OCI-LY7 (cell line): ENCODE data around the gene NTM. TPM values are rescaled to one million over a fixed set of nuclear protein-coding genes. Genes with fewer than 3 reads are reported as not detected.

Experiments used
- BruUV-seq: library from RNA; stranded (reverse); fragments of 400-500 nt; replicated peaks from 2 replicates; lab custom pipeline; 2021; lab: Mats Ljungman, UMichigan
- CTCF ChIA-PET: fragments of 300-600 bp; sonication (Branson Sonifier 250); formaldehyde crosslinking; loops from one replicate; lab custom pipeline; 2022; ENCODE audit warnings: antibody characterized with exemption; ENCODE audit not compliant: unreplicated experiment; lab: Charles Lee
- POLR2A ChIA-PET: fragments of 300-600 bp; sonication (Branson Sonifier 250); formaldehyde crosslinking; loops from one replicate; lab custom pipeline; 2022; ENCODE audit warnings: antibody characterized with exemption; lab: Charles Lee
- DNase-seq: peaks from one replicate; pipeline ENCODE4 v3.0.0-alpha.2; 2015; ENCODE audit warnings: low spot score
- H2AFZ ChIP-seq: fragments of 200-600 bp; sonication (generic), shearing (Covaris generic); 2 replicates; pipeline ENCODE4 v1.6.1; 2014; ENCODE audit warnings: mild to moderate bottlenecking, antibody characterized with exemption, low read length, moderate library complexity
- H3K27ac ChIP-seq: fragments of 200-600 bp; sonication (generic); 2 replicates; pipeline ENCODE4 v1.5.1; 2014; ENCODE audit warnings: mixed run types, low read depth, mild to moderate bottlenecking, moderate library complexity, low read length, inconsistent platforms; ENCODE audit not compliant: poor library complexity, severe bottlenecking
- H3K36me3 ChIP-seq: fragments of 200-600 bp; sonication (generic); 2 replicates; pipeline ENCODE4 v1.6.1; 2014; ENCODE audit warnings: mild to moderate bottlenecking, antibody characterized with exemption, low read length, moderate library complexity, mixed read lengths; ENCODE audit not compliant: insufficient read depth
- H3K4me1 ChIP-seq: fragments of 200-600 bp; sonication (generic); 2 replicates; pipeline ENCODE4 v1.5.1; 2014; ENCODE audit warnings: mild to moderate bottlenecking, low read length; ENCODE audit not compliant: insufficient read depth, poor library complexity, severe bottlenecking
- H3K4me2 ChIP-seq: fragments of 200-600 bp; sonication (generic); 2 replicates; pipeline ENCODE4 v1.6.1; 2014; ENCODE audit warnings: mild to moderate bottlenecking, low read length
- H3K4me3 ChIP-seq: fragments of 200-600 bp; sonication (generic); 2 replicates; pipeline ENCODE4 v1.5.1; 2014; ENCODE audit warnings: mild to moderate bottlenecking, low read depth, low read length; ENCODE audit not compliant: poor library complexity, severe bottlenecking
- H3K79me2 ChIP-seq: fragments of 200-600 bp; sonication (generic); 2 replicates; pipeline ENCODE4 v1.6.1; 2016; ENCODE audit warnings: low read depth, mild to moderate bottlenecking, low read length, moderate library complexity, mixed read lengths; ENCODE audit not compliant: insufficient read depth
- H3K9me2 ChIP-seq: fragments of 200-600 bp; sonication (generic); 2 replicates; pipeline ENCODE4 v1.6.1; 2016; ENCODE audit warnings: mild to moderate bottlenecking, low read length, mixed read lengths; ENCODE audit not compliant: insufficient read depth
- H3K9me3 ChIP-seq: fragments of 200-600 bp; sonication (generic); 2 replicates; pipeline ENCODE4 v1.6.1; 2014; ENCODE audit warnings: mild to moderate bottlenecking, mixed run types, low read length, mixed read lengths
- H4K20me1 ChIP-seq: fragments of 200-600 bp; sonication (generic); 2 replicates; pipeline ENCODE4 v1.6.1; 2014; ENCODE audit warnings: mild to moderate bottlenecking, antibody characterized with exemption, low read length, moderate library complexity, mixed read lengths; ENCODE audit not compliant: insufficient read depth
- CTCF ChIP-seq: fragments of 200-600 bp; sonication (generic); conservative IDR thresholded peaks from 2 replicates; pipeline ENCODE4 v1.5.1; 2014; ENCODE audit warnings: mild to moderate bottlenecking, antibody characterized with exemption, low read length, moderate library complexity, mixed read lengths
- EZH2phosphoT487 ChIP-seq: fragments of 200-600 bp; sonication (generic); IDR thresholded peaks from 2 replicates; pipeline ENCODE4 v1.6.1; 2018; ENCODE audit warnings: low read depth, borderline replicate concordance, mild to moderate bottlenecking, mixed run types, antibody characterized with exemption, low read length, moderate library complexity, mixed read lengths
- intact Hi-C: fragments of 100-400 bp; cut with micrococcal nuclease; formaldehyde crosslinking; loops from one replicate; pipeline ENCODE4 v1.10.0; 2022; ENCODE audit not compliant: unreplicated experiment
- total RNA-seq, 2 experiments: library from RNA; depleted of rRNA in 1 of 2; stranded (reverse); fragments of >200 nt in 1 of 2; shearing (Covaris generic) in 1 of 2; gene quantifications; 2 replicates each; pipeline ENCODE4 v1.2.3, GENCODE V29; 2014 to 2022

Gene NTM
- total RNA-seq, 2 experiments from 2014 or later = not detected

GRCh38 chr11:132111838-132112237 is 741.4 kb downstream of the NTM start:
- CTCF ChIA-PET = no interaction called here
- no peak overlapping the region for H2AFZ ChIP-seq

GRCh38 chr11:132112846-132113245 is 742.4 kb downstream of the NTM start:
- no peak overlapping the region for H3K4me2 ChIP-seq
- H4K20me1 ChIP-seq = no peaks in the 10 kb centered on the region
- no peaks in the 10 kb centered on the region for H3K9me3 ChIP-seq
- H3K36me3 ChIP-seq = no peaks in the 10 kb centered on the region
- H3K79me2 ChIP-seq = no peaks in the 10 kb centered on the region
- H3K4me1 ChIP-seq = no peaks in the 10 kb centered on the region
- H3K27ac ChIP-seq = no peak overlapping the region
- intact Hi-C loops = no loop called here
- CTCF ChIA-PET = no interaction called here
- H3K9me2 ChIP-seq = no peaks in the 10 kb centered on the region
- no peak overlapping the region for H3K4me3 ChIP-seq
- DNase-seq = no peak
- no peak overlapping the region for H2AFZ ChIP-seq
- POLR2A ChIA-PET = interaction anchor here (0.6 kb wide), 1 partner anchor 1395 kb away, joined by 3 read pairs; no protein-coding TSS in a partner anchor
- TF ChIP-seq CTCF = no peak
- no peak for TF ChIP-seq EZH2phosphoT487
- no TSS peak for BruUV-seq

More at GRCh38 chr11:132111838-132112237, 741.4 kb downstream of the NTM start:
- H3K4me2 ChIP-seq = no peak overlapping the region
- TF ChIP-seq EZH2phosphoT487 = no peak
- no peak for TF ChIP-seq CTCF
- H4K20me1 ChIP-seq = no peaks in the 10 kb centered on the region
- BruUV-seq = no TSS peak
- no peaks in the 10 kb centered on the region for H3K36me3 ChIP-seq
- intact Hi-C loops = no loop called here
- H3K4me1 ChIP-seq = no peaks in the 10 kb centered on the region
- H3K4me3 ChIP-seq = no peak overlapping the region
- no peak overlapping the region for H3K27ac ChIP-seq
- H3K9me2 ChIP-seq = no peaks in the 10 kb centered on the region
- no peak for DNase-seq
- no peaks in the 10 kb centered on the region for H3K9me3 ChIP-seq
- POLR2A ChIA-PET = no interaction called here
- H3K79me2 ChIP-seq = no peaks in the 10 kb centered on the region

- no peaks in the 10 kb centered on the region for H3K4me1 ChIP-seq
- ChIA-PET POLR2A (no interaction called here), CTCF (no interaction called here)
- H3K4me3 ChIP-seq = no peak overlapping the region
- no peaks in the 10 kb centered on the region for H3K36me3 ChIP-seq
- no peaks in the 10 kb centered on the region for H3K9me3 ChIP-seq
- no peak for DNase-seq
- no peak overlapping the region for H3K4me2 ChIP-seq
- no peak overlapping the region for H2AFZ ChIP-seq
- H3K79me2 ChIP-seq = no peaks in the 10 kb centered on the region
- intact Hi-C loops = no loop called here
- TF ChIP-seq EZH2phosphoT487 = no peak
- peak; percentile 49; the same call in 1 of the 2 replicates for TF ChIP-seq CTCF
- H4K20me1 ChIP-seq = no peaks in the 10 kb centered on the region
- H3K9me2 ChIP-seq = no peaks in the 10 kb centered on the region
- H3K27ac ChIP-seq = no peak overlapping the region
- BruUV-seq = no TSS peak
These were observed 743.8 kb downstream of the NTM start for GRCh38 chr11:132114185-132114584.
